Measurements from ENCODE around the gene ATP1A2. TPM values are rescaled to one million over a fixed set of nuclear protein-coding genes. Genes with fewer than 3 reads are reported as not detected.
"Not testable (repeated sequence)": the region's sequence is repeated elsewhere in the genome, so short reads cannot be mapped to it uniquely, and the experiment has no call there.

ATP1A2 gene
- total and polyA plus RNA-seq, 2 donors (not counting 1 experiment from before 2014, with no cell fraction given): not detected

DNA sequence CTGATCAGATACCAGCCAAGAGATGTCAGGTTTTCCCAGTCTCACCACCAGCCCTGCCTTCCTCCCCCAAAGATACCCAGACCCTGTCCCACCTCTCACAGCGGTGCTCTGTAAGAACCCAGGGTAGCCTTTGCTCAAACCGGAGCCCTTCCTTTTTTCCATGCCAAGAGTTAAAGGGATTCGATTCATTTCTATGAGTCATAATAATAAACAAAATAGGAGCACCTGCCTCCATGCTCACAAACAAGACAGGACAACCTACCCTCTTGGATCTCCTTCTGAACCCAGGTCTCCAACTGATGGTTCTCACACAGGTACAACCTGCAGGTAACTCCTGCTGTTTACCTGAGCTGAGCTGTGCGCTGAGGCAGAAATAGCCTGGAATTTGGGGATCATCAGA is 5.9 kb upstream of the ATP1A2 start:
- intact Hi-C loops (cut with micrococcal nuclease): no loop called here
- H3K4me1 ChIP-seq (ENCODE audit: control insufficient read depth in 2 of 2, insufficient read depth in 2 of 2, low read length in 2 of 2): no peaks in the 10 kb centered on the region
- H3K4me3 Mint-ChIP-seq: no peak overlapping the region
- H3K9me3 Mint-ChIP-seq (ENCODE audit: insufficient read depth): no peaks in the 10 kb centered on the region
- POLR2A ChIA-PET: no interaction called here
- no peaks in the 10 kb centered on the region for H4K20me1 ChIP-seq (ENCODE audit: control insufficient read depth, insufficient read depth, low read length, poor library complexity, severe bottlenecking)
- no peak for DNase-seq
- no peak overlapping the region for H3K4me3 ChIP-seq (ENCODE audit: control extremely low read depth in 1 of 5, extremely low read depth in 1 of 5, insufficient read depth in 1 of 5, low read depth in 2 of 5, low read length in 4 of 5)
- no peaks in the 10 kb centered on the region for H3K79me2 ChIP-seq (ENCODE audit: control insufficient read depth, insufficient read depth, low read length)
- H3K9ac ChIP-seq (ENCODE audit: low read length): no peak overlapping the region
- TF ChIP-seq, protein P1, sequence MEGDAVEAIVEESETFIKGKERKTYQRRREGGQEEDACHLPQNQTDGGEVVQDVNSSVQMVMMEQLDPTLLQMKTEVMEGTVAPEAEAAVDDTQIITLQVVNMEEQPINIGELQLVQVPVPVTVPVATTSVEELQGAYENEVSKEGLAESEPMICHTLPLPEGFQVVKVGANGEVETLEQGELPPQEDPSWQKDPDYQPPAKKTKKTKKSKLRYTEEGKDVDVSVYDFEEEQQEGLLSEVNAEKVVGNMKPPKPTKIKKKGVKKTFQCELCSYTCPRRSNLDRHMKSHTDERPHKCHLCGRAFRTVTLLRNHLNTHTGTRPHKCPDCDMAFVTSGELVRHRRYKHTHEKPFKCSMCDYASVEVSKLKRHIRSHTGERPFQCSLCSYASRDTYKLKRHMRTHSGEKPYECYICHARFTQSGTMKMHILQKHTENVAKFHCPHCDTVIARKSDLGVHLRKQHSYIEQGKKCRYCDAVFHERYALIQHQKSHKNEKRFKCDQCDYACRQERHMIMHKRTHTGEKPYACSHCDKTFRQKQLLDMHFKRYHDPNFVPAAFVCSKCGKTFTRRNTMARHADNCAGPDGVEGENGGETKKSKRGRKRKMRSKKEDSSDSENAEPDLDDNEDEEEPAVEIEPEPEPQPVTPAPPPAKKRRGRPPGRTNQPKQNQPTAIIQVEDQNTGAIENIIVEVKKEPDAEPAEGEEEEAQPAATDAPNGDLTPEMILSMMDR (IDR thresholded peaks at IDR 0.05): no peak
- TF ChIP-seq EZH2 (IDR thresholded peaks at IDR 0.05; ENCODE audit: borderline replicate concordance, insufficient read depth, low read depth, low read length, poor library complexity, severe bottlenecking): no peak
- ATAC-seq (ENCODE audit: low read depth): no peak
- peaks cover 0 to 3% (median 0%) of the 10 kb centered on the region in 4 experiments for H3K27me3 ChIP-seq (replicated peaks in 1 of 4; ENCODE audit: control extremely low read depth in 1 of 4, control insufficient read depth in 3 of 4, insufficient read depth in 4 of 4, low read length in 3 of 4)
- no peak overlapping the region for H3K4me2 ChIP-seq (replicated peaks; ENCODE audit: low read depth, low read length, poor library complexity, severe bottlenecking)
- WGBS (ENCODE audit: insufficient coverage): 100% methylated on average over 3 of the region's 4 CpGs
- H2AFZ ChIP-seq (ENCODE audit: insufficient read depth, low read depth, low read length, poor library complexity, severe bottlenecking): no peak overlapping the region
- no peaks in the 10 kb centered on the region for H3K9me3 ChIP-seq (ENCODE audit: control extremely low read depth in 1 of 3, control insufficient read depth in 2 of 3, insufficient read depth in 1 of 3, low read length in 2 of 3)
- peaks cover 2% of the 10 kb centered on the region for H3K4me1 Mint-ChIP-seq
- CTCF ChIA-PET: interaction anchor here (0.6 to 3.4 kb wide), 6 partner anchors 9 to 268 kb away, joined by 3 to 15 read pairs (median 4); no protein-coding TSS in a partner anchor
- H3K27me3 Mint-ChIP-seq: peaks cover 7% of the 10 kb centered on the region
- no peaks in the 10 kb centered on the region for H3K36me3 ChIP-seq (replicated peaks in 1 of 2; ENCODE audit: control extremely low read depth in 1 of 2, control insufficient read depth in 1 of 2, extremely low read depth in 1 of 2, insufficient read depth in 2 of 2, low read length in 1 of 2)
- no peak overlapping the region for H3K27ac Mint-ChIP-seq
- H3K27ac ChIP-seq (ENCODE audit: low read length in 2 of 2): no peak overlapping the region

- peaks cover 10% of the 10 kb centered on the region for H3K27me3 Mint-ChIP-seq
- ATAC-seq (ENCODE audit: low read depth); H3K79me2 ChIP-seq (ENCODE audit: control insufficient read depth, insufficient read depth, low read length); H3K27ac Mint-ChIP-seq; H3K9ac ChIP-seq (ENCODE audit: low read length); H3K4me3 Mint-ChIP-seq; H2AFZ ChIP-seq (ENCODE audit: insufficient read depth, low read depth, low read length, poor library complexity, severe bottlenecking); intact Hi-C loops (cut with micrococcal nuclease); H3K27ac ChIP-seq (ENCODE audit: low read length in 2 of 2); H3K4me3 ChIP-seq (ENCODE audit: control extremely low read depth in 1 of 5, extremely low read depth in 1 of 5, insufficient read depth in 1 of 5, low read depth in 2 of 5, low read length in 4 of 5); H3K4me1 ChIP-seq (ENCODE audit: control insufficient read depth in 2 of 2, insufficient read depth in 2 of 2, low read length in 2 of 2); H4K20me1 ChIP-seq (ENCODE audit: control insufficient read depth, insufficient read depth, low read length, poor library complexity, severe bottlenecking); H3K9me3 ChIP-seq (ENCODE audit: control extremely low read depth in 1 of 3, control insufficient read depth in 2 of 3, insufficient read depth in 1 of 3, low read length in 2 of 3); H3K36me3 ChIP-seq (replicated peaks in 1 of 2; ENCODE audit: control extremely low read depth in 1 of 2, control insufficient read depth in 1 of 2, extremely low read depth in 1 of 2, insufficient read depth in 2 of 2, low read length in 1 of 2); H3K9me3 Mint-ChIP-seq (ENCODE audit: insufficient read depth); H3K4me1 Mint-ChIP-seq; H3K4me2 ChIP-seq (replicated peaks; ENCODE audit: low read depth, low read length, poor library complexity, severe bottlenecking); DNase-seq; POLR2A ChIA-PET: not testable (repeated sequence)
- WGBS (ENCODE audit: insufficient coverage): 96% methylated on average over 4 of the region's 10 CpGs
- H3K27me3 ChIP-seq (replicated peaks in 1 of 4; ENCODE audit: control extremely low read depth in 1 of 4, control insufficient read depth in 3 of 4, insufficient read depth in 4 of 4, low read length in 3 of 4): peaks cover 0 to 13% (median under 1%) of the 10 kb centered on the region in 4 experiments
- CTCF ChIA-PET: interaction anchor here (1.2 to 1.6 kb wide), 2 partner anchors 26 to 141 kb away, joined by 3 to 4 read pairs; no protein-coding TSS in a partner anchor
Measured at GRCh38 chr1:160111462-160111861, 4.1 kb upstream of the ATP1A2 start.
